ENCODE data around the gene TDRD9.

TDRD9 gene

DNA sequence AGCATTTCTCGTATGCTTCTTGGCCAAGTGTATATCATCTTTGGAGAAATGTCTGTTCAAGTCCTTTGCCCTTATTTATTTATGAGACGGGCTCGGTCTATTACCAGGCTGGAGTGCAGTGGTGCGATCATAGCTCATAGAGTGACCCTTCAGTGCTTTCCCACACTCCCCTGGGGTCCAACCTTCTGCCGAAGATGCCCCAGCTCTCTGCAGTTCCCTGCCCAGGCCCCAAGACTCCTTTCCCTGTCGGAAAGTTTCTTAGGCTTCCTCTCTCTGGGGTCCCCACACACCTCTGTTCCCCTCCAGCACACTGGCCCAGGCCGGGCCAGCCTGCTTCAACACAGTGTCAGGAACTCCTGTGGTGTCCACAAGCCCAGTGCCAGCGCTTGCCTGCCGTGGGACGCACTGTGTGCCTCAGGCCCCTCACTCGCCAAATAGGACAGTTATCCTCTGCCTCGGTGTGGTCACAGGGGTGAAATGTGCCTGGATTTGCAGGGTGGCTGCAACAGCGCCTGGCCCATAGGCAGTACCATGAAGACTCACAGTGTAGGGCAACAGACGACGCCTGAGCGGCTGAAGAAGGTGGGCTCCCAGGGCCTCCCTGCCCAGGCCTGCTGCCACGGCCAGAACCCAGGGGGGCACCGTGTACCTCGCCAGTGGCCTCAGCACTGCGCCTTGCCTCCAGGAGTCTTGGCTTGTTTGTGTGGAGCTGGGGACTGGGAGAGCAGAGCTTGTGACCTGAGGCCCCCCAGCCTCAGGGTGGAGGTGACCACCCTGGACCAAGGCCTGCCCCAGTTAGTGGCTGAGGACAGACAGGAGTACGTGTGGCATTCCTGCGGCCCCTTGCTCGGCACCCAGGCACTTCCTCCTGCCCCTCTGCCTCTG lies 152.4 kb downstream of the TDRD9 start:
- DNase-seq: no peak

DNA sequence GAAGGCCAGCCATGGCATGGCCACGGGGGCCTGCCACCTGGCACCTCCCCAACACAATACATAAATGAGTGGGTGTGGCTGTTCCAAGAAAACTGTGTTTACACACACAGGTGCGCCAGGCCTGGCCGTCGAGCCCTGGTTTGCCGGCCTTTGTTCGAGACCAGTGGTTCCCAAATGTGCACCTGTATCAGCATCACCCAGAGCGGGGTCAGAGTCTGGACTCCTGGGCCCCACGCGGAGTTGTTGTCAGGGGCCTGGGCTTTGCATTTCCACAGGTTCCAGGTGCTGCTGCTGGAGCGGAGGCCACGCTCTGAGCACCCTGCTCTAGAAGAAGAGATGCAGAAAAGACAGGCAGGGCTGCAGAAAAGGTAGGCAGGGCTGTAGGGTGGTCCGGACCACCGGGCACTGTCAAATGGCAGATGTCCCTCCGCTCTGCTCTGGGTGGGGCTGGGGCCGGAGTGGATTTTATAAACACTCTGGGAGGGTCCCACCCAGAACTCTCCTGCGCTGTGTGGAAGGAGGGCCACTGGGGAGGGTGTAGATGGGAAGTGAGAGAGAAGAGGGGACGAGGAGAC lies 153.1 kb downstream of the TDRD9 start:
- DNase-seq: no peak

DNA sequence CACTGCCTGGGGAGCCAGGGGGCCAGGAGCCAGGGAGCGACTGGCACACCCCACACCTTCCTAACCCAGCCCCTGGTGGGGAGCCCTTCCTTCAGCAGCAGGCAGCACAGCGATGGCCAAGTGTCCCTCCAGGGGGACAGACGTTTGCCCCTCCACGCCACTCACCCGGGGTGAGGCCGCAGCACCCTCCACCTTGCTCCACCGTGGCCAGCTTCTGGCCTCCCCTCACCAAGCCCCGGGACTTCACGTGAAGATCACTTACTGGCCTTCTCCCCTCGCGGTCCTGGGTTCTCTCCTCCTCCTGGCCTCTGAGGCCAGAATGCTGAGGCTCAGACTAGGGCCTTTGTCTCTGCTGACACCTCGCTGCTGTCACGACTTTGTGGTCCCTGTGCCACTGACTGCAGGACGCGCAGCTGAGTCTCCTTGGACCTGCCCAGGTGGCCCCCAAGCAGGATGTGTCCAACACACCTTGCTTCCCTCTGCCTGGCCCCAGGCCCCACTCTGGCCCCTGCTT lies 153.8 kb downstream of the TDRD9 start:
- no peak for DNase-seq

DNA sequence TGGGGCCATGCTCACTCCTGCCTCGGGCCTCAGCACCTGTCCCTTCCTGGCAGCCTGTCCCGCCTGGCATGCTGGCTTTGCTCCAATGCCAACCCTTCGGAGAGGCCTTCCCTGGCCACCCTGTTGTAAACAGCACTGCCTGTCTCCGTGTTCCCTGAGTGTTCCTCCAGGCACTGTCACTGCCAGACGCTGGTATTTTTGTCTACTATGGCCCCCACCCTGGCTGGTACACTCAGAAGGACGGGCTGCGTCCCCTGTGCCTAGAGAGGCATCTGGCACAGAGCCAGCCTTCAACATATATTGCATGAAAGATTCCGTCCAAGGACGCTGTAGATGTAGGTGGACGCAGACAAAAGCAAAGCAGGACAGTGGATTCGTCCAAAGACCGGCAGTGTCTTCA lies 154.6 kb downstream of the TDRD9 start:
- DNase-seq: no peak

DNA sequence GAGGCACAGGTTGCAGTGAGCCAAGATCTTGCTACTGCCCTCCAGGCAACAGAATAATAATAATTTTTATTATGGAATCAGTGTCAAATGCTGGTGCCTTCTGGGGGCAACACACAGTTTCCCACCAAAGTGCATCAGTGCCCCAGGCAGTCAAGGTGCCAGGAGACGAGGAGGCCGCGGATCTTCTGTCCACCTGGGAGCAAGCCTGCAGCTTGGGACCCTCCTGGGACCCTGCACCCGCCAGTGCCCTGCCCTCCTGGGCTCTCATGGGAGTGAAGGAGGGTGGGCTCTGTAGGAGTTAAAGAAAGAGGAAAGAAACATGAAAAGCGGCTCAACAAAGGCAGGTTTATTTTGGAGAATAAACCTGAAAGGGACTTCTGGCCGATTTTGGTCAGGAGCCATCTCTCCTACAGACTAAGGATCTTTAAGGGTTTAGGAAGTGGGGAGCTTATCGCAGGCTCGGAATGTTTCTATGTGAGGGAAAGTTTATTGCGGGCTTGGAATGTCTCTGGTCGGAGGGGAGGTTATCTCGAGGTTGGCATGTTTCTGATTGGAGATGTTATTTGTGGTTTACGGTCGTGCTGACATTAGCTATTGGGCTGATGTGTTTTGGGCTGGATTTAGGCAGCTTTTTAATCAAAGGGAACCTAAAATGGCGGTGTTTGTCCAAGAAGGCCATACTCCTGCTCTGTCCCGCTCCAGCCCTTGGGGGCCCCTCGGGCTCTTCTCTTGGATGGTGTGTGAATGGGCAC lies 156.2 kb downstream of the TDRD9 start:
- no peak for DNase-seq

DNA sequence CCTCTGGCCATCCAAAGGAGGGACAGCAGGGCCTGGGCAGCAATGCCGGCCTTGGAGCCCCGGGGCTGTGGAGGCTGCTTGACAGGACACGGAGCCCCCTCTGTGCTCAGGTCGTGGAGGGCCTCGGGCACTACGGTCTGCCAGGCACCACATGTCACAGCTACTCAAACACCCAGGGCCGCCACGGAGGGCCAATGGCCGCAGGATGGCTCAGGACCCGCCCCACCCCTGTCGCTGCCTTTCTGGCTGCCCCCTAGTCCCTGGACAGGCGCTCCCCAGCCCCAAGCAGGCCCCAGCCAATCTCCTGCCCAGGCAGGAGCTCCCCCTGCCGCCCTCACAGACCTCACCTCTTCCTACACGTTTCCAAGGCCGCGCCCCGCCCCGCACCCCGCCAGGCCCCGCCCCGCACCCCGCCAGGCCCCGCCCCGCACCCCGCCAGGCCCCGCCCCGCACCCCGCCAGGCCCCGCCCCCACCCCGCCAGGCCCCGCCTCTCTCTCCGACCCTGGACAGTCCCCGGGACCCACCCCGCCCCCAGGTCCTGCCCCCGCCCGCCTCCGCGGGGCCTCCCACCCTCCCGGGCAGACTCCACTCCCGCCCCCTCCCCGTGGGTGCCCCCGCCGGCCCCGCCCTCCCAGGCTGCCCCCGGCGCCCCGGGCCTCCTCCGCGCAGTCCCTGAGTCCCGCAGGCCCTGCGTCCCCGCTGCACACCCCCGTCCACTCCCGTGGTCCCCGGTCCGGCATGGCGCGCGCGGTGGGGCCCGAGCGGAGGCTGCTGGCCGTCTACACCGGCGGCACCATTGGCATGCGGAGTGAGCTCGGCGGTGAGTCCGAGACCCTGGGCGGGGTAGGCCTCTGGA lies 157.0 kb downstream of the TDRD9 start, which contains the start of gene ASPG:
ASPG (plus strand) TSS at position 669 of the 857 bp plus-strand sequence; CDS start at position 740, 71 bp downstream.
- DNase-seq: peak in 1 of 2 experiments; percentile 34

DNA sequence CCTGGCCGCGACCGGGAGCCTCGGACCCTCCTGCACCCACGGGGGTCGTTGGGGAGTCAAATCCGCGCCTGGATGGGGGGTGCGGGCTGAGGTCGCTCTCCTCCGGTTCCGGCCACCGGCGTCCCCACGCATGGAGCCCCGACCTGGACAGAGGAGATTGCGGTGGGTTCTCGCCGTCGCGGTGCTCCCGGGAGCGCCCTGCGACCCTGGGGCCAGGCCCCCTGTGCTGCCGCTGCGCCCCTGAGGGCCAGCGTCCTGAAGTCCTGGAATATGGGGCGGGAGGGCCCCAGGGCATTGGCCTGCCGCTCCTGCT lies 157.6 kb downstream of the TDRD9 start:
- DNase-seq: no peak

DNA sequence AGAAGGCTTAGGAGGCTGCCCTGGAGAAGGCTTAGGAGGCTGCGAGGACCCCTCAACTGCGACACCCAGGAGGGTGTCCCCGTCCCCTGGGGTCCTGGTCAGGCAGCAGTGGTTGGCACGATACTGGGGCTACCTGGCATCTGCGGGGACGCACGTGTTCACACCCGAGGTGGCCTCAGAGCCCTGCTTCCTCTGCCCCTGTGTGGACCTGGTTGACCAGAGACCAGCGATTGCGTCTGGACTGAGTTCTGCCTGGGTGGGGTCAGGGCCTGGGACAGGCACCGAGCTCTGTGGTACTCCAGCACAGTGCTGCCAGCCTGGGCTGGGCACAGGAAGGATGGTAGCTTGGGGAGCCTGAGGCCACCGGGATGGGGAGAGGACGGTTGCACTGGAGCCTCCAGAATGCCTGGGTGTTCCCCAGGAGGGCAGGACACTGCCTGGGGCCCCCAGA lies 158.0 kb downstream of the TDRD9 start:
- no peak for DNase-seq

DNA sequence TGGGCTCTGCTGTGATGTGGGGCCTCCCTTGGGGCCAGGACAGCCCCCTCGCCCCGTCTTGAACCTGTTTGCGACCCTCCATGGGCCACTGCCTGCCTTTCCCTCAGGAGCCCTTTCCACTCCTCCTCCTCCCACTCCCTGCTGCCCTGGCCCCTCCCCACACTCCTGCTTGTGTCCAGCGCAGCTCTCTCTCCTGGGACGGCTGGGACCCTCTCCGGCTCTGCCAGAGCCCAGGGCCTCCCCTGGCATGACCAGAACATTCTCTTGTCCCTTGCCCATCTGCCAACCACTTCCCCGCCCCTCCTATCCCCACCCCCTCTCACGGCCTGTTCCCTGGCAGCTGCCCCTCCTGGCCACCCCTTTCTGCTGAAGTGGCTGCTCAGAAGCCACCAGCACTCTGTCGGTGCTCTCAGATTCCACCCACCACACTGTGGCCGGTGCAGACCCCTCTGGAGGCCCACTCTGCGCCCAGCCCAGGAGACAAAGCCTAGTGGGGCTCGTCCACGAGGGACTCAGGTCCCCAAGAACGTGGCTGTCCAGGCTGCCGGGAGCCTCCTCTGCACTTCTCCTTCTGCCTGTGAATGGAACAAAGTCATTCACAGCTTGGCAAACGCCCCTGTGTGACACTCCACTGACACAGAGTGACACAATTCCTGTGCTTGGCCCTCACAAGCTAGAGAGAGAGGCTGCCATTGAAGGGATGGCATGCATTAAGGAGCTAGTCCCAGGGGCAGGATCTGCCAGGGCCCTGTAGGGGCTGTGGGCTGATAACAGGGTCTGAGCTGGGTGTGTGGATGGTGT lies 158.6 kb downstream of the TDRD9 start:
- DNase-seq: no peak

DNA sequence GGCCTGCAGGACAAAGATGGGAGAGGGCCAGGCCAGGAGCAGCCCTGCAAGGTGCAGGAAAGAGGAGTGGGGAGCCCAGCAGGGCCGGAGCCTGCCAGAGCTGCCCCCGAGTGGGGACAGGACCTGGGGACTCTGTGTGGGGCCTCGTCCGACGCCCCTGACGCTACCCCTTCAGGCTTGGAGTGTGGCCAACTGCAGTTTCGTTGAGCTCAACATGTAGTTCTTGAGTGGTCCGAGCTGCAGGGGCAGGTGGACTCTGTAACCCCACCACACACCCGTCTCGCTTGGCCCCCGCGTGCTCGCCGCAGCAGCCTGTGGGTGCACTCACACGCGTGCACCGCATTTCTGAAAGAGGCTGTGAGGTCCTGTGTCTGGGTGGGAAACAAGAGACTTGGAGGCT lies 159.2 kb downstream of the TDRD9 start:
- DNase-seq: no peak

DNA sequence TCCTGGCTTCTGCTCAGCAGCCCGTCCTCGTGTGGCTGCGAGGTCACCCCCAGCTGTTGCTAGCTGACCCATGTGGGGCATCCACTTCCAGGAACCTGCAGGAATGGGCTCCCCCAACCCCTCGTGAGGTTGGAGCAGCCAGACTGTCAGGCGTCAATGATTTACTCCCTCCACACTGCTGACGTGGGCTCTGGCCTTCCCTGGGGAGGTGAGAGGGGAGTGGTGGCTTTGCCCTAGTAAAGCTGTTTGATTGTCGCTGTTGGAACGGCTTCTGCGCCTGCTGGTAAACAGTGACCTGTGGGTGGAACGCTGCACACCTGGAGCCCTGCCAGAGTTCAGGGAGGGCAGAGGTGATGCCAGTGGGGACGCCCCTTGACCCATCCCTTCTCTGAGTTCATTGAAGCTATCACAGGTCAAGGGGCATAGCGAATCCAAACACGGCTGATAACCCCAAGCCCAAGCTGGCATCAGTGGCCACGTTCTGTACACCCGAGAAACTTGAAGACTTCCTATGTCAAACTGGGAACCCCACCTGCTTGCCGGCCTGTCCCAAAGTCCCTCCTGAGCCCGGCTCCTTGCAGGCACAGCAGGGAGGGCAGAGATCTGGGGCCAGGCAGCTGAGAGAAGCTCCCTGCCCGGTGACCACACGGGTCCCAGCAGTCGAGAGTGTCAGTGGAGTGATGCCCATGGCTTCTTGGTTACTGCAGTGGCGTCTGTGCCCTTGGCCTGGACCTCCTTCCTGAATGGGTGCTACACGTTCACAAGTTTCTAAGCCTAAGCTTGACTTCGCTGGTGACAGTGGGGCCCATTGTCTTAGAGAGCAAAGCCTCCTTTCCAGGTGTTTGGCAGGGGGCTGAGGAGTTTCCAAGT lies 160.0 kb downstream of the TDRD9 start:
- DNase-seq: no peak

DNA sequence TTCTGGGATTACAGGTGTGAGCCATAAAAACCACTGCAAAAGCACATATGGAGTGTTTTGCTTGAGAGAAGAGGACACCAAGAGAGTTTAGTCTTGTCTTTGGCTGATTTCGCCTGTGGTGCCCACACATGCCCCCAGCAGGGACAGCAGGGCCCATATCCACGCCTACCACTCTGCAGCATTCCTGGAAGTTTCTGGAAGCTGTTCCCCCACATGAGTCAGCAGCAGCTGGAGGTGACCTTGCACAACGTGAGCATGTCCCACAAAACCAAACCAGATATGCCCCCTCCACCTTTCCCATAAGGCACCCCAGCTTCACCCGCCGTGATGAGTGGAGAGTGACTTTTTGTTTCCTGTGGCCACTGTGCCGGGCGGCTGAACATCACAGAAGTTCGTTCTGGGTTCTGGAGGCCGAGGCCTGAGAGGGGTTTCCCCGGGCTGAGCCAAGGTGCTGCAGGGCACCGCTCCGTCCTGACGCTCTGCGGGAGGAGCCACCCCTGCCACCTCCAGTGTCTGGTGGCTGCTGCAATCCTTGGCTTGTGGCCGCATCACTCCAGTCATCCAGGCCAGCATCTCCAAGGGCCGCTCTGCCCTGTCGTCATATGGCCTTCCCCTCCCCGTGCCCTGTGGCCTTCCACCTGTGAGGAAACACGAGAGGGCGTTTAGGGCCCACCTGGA lies 162.0 kb downstream of the TDRD9 start:
- DNase-seq: no peak

DNA sequence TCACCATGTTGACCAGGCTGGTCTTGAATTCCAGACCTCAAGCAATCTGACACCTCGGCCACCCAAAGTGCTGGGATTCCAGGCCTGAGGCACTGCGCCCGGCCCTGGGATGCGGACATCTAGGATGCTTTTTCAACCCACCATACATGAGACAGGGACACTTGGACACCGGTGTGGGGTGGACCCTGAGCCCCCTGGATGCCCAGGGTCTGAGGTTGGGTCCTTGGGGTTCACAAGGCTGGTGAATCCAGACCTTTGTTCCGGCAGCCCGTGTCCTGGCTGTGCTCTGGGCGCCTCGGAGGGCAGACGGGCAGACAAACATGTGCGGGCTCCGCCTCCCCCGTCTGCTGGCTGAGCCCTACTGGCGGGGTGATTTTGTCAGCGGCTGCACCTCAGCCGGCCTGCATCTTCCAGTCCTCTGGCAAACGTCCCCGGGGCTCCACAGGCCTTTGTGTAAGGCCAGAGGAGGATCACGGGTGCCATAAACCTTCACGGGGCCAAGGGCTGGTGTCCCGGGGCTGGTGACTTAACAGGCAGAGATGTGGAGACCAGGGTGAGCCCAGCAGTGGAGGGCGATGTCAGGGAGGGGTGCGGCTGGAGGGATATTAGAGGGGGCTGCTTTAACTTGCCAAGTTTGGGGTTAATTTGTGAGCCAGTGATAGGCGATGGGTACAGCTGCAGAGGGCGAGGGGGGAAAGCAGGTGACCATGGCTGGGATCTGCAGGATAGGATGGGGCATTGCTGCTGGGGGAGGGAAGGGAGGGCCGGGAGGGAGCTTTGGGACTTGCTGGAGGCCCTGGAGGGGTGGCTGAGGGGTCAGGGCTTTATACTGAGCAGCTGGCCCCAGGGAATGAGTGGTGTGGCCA lies 163.0 kb downstream of the TDRD9 start:
- DNase-seq: no peak

DNA sequence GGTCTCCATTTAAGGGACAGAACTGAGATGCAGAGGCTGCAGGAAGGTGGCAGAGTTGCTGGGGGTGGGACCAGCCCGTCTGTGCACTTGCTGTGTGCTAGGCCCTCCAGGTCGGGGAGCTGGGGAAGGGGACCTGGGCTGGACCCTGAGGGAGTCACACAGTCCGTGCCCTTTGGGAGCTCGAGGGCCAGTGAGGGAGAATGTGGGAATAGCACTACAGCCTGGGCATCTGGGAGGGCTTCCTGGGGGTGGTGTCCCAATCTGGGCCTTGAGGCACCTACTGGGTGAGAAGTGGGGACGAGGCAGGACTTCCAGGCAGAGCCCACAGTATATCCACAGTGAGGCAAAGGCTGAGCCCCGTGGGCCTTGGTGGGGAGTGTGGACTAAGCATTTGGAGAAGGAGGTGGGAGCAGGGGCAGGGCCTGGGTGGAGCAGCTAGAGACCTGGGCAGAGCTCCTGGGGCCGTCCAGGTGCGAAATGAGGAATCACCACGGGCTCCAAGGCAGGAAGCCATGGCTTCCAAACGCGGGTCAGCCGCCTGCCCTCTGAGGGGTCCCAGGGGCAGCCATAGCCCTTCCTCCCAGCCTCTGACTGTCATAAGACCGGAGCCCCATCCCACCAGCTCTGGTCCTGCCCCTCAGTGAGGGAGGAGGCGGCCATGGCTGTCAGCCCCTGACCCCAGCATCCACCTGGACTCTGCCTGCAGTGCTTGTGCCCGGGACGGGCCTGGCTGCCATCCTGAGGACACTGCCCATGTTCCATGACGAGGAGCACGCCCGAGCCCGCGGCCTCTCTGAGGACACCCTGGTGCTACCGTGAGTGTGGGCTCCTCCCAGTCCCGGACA lies 163.9 kb downstream of the TDRD9 start:
- no peak for DNase-seq

DNA sequence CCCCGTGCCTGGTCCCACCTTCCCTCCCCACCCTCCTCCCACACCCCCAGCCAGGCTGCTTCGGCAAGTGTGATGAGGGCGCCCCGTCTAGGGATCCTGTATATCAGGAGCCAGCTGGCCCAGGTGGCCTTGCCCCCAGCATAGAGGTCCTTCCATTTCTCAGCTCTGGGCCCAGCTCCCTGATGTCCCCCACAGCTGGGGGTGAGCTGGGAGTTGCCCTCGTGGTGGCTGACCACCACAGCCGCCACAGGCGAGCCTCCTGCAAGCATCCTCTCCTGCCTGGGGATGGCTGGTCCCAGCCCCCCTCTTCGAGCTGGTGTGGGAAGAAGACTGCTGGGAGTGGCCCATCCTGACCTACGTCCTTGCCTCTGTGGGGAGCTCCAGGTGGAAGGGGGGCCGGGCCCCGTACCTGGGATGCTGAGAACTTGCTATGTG lies 164.7 kb downstream of the TDRD9 start:
- DNase-seq: no peak

DNA sequence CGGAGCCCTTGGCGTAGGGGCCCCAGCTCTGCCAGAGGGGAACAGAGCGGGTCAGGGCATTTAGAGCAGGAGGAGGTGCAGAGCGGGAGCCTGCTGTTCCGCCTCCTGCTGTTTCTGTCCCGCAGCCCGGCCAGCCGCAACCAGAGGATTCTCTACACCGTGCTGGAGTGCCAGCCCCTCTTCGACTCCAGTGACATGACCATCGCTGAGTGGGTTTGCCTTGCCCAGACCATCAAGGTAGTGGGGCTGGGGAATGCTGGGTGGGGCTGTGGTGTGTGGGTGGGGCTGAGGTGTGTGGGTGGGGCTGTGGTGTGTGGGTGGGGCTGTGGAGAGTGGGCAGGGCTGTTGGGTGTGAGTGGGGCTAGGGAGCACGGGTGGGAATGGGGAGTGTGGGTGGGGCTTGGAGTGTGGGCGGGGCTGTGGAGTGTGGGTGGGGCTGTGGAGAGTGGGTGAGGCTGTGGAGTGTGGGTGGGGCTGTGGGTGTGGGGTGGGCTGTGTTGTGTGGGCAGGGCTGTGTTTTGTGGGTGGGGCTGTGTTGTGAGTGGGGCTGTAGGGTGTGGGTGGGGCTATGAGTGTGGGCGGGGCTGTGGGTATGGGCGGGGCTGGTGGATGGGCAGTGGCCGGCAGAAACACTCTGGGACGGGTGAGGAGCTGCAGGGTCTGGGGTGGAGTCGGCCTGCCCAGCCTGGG lies 165.3 kb downstream of the TDRD9 start:
- no peak for DNase-seq

DNA sequence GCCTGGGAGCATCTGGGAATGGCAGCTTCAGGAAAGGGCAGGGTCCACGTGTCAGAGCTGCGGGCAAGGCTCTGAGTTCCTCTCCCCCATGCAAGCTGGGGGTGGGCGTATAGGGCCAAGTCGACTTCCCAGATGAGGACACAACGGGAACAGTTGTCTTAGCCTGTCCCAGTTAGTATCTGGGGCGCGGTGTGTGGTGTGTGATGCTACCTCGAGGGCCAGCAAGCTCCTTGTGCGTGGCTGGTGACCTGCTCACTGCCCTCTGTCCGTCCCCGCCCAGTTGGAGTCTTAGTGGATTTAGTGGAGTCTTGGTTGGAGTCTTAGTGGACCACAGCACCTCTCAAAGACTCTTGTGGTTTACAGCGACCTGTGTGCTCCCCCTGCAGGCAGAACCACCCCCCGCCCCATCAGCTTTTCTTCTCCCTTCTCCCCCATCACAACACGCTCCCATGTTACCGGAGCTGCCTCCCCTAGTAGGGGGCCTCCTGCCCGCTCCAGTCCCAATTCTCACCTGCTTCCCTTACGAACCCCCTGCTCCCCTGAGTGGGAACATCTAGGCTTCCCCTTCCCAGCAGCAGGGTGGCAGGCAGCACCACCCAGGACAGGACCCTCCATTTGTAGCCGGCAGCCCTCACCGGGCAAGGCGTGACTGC lies 165.9 kb downstream of the TDRD9 start:
- no peak for DNase-seq

Data from NCI-H526 (cell line).